ENCODE measurements around the gene CLDN6. TPM values are rescaled to one million over a fixed set of nuclear protein-coding genes. Genes with fewer than 3 reads are reported as not detected.

The CLDN6 gene
- total RNA-seq, 1 donor from 2014 or later, result not detected

DNA sequence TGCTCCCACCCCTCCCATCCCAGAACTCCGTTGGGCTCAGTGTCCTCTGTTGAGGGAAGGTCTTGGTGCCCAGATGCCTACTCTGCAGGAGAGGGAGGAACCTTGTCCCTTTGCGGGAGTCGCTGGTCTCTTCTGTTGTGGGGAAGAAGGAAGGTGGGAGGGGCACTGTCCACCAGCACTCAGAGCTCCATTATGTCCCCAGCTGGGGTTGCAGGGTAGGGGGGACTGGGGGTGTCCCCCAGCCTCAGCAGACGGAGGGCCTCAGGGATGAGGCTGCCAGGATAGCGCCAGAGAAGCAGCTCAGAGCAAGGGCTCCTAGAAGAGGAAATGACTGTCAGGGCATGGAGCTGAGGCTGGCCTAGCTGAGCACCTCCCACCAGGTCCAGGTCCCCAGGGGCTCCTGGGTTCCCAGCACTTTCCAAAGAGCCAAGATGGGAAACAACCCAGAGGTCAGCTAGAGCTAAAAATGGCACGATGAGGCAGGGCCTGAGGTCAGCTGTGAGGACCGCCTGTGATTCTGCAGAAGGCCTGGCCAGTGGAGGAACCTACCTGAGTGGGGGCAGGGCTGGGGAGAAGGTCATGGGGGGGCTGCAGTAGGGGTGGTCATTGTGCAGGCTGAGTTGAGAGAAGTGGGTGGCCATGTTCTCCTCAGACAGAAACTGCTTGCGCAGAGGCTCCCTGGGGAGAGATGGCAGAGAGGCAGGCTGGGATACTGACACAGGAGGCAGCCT is 4.9 kb upstream of the CLDN6 start:
- DNase-seq (ENCODE audit: low spot score), result no peak
- H3K4me3 Mint-ChIP-seq (ENCODE audit: low read depth), result peak overlapping the region; percentile 87
- H3K27me3 Mint-ChIP-seq (ENCODE audit: low read depth), result peaks cover 10% of the 10 kb centered on the region
- H3K9me3 Mint-ChIP-seq, result no peaks in the 10 kb centered on the region
- intact Hi-C loops (cut with micrococcal nuclease), result loop anchor here (2.0 to 10.0 kb wide), 3 partner anchors 41 to 118 kb away; partner anchors contain the start of gene PKMYT1
- H3K4me1 Mint-ChIP-seq (ENCODE audit: low read depth), result peaks cover 35% of the 10 kb centered on the region
- peaks cover 28% of the 10 kb centered on the region for H3K36me3 Mint-ChIP-seq (ENCODE audit: low read depth)
- peak overlapping the region; percentile 90 for H3K27ac Mint-ChIP-seq

DNA sequence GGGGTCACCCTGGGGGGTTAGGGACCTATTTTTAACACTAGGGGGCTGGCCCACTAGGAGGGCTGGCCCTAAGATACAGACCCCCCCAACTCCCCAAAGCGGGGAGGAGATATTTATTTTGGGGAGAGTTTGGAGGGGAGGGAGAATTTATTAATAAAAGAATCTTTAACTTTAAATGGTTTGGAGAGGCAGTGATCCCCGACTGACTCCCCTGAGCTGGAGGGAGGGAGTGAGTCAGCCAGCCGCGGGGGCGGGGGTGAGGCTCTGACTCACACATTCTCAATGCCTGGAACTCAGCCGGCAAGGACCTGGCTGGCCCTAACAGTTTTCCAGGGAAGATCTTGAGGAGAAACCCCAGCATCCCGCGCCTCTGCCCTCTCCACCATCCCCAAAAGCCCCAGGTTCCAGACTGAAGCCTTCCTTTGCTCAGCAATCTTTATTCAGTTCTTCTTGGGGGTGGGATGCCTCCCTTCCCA is 4.3 kb upstream of the CLDN6 start:
- H3K4me1 Mint-ChIP-seq (ENCODE audit: low read depth), result peaks cover 35% of the 10 kb centered on the region
- H3K4me3 Mint-ChIP-seq (ENCODE audit: low read depth), result peak overlapping the region; percentile 87
- H3K27ac Mint-ChIP-seq, result peak overlapping the region; percentile 90
- peak; percentile 64 for DNase-seq (ENCODE audit: low spot score)
- peaks cover 11% of the 10 kb centered on the region for H3K27me3 Mint-ChIP-seq (ENCODE audit: low read depth)
- intact Hi-C loops (cut with micrococcal nuclease), result loop anchor here (2.0 to 10.0 kb wide), 3 partner anchors 40 to 117 kb away; partner anchors contain the start of gene PKMYT1
- no peaks in the 10 kb centered on the region for H3K9me3 Mint-ChIP-seq
- H3K36me3 Mint-ChIP-seq (ENCODE audit: low read depth), result peaks cover 23% of the 10 kb centered on the region

DNA sequence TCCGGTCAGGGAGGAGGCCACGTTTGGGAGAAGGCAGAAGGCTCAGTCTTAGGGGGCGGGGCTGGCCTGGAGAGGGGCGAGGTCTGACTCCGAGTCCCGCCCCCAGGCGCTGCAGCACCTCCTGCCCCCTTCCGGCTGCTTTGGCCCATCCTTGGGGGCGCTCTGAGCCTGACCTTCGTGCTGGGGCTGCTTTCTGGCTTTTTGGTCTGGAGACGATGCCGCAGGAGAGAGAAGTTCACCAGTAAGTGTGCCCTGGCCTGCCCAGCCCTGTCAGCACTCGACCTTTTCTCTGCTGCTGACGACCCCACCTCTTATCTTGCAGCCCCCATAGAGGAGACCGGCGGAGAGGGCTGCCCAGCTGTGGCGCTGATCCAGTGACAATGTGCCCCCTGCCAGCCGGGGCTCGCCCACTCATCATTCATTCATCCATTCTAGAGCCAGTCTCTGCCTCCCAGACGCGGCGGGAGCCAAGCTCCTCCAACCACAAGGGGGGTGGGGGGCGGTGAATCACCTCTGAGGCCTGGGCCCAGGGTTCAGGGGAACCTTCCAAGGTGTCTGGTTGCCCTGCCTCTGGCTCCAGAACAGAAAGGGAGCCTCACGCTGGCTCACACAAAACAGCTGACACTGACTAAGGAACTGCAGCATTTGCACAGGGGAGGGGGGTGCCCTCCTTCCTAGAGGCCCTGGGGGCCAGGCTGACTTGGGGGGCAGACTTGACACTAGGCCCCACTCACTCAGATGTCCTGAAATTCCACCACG is 3.6 kb upstream of the CLDN6 start:
- peak; percentile 69 for DNase-seq (ENCODE audit: low spot score)
- peaks cover 16% of the 10 kb centered on the region for H3K27me3 Mint-ChIP-seq (ENCODE audit: low read depth)
- intact Hi-C loops (cut with micrococcal nuclease), result loop anchor here (2.0 to 10.0 kb wide), 3 partner anchors 39 to 117 kb away; partner anchors contain the start of gene PKMYT1
- H3K4me1 Mint-ChIP-seq (ENCODE audit: low read depth), result peaks cover 35% of the 10 kb centered on the region
- peak overlapping the region; percentile 90 for H3K27ac Mint-ChIP-seq
- H3K4me3 Mint-ChIP-seq (ENCODE audit: low read depth), result peak overlapping the region; percentile 87
- peaks cover 17% of the 10 kb centered on the region for H3K36me3 Mint-ChIP-seq (ENCODE audit: low read depth)
- no peaks in the 10 kb centered on the region for H3K9me3 Mint-ChIP-seq

DNA sequence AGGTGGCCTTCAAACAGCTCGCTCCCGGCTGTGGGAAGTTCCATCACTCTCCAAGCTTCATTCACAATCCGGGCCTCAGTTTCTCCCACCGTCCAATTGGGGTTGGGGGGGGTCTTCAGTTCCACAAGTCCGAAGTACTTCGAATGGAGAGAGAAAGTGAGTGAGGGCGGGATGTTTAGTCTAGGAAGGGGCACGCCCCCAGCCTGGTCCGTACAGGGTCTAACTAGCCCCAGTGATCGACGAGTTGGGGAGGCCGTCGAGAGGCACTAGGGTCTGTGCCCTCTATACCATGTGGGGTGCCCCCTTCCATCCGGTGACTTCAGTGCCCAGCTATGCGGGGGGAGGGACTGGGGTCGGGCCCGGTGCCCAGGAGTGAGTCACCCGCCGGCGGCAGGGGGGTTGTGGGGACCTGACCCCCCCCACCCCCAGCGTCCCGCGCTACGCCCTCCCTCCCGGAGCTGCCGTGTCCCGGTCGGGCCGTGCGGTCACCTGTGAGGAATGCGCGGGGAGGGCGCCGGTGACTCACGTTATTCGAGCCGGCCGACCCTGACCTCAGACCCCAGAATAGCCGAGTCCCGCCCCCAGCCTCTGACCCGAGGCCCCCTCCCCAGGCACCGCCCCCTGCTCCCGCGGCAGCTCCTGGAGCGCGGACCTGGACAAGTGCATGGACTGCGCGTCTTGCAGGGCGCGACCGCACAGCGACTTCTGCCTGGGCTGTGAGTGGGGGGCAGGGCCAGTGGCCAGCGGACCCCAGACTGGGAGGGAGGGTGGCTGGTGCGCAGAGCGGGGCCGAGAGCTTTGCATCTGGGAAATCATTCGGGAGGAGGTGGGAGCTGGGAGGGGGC is 2.8 kb upstream of the CLDN6 start:
- intact Hi-C loops (cut with micrococcal nuclease), result loop anchor here (1.0 to 10.0 kb wide), 3 partner anchors 18 to 104 kb away; partner anchors contain the start of gene PKMYT1
- H3K27ac Mint-ChIP-seq, result peak overlapping the region; percentile 90
- H3K36me3 Mint-ChIP-seq (ENCODE audit: low read depth), result peaks cover 9% of the 10 kb centered on the region
- peak overlapping the region; percentile 87 for H3K4me3 Mint-ChIP-seq (ENCODE audit: low read depth)
- H3K9me3 Mint-ChIP-seq, result no peaks in the 10 kb centered on the region
- H3K4me1 Mint-ChIP-seq (ENCODE audit: low read depth), result peaks cover 35% of the 10 kb centered on the region
- peaks cover 16% of the 10 kb centered on the region for H3K27me3 Mint-ChIP-seq (ENCODE audit: low read depth)
- peak; percentile 41 for DNase-seq (ENCODE audit: low spot score)

DNA sequence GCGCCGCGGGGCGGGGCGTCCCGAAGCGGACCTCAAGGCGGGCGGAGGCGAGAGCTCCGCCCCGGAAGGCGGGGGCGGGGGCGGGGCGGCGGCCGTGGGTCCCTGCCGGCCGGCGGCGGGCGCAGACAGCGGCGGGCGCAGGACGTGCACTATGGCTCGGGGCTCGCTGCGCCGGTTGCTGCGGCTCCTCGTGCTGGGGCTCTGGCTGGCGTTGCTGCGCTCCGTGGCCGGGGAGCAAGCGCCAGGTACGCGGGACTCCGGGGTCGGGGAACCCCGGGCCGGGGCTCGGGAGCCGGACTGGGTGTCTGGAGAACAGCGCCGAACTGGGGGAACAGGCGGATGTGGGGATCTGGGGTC is 2.2 kb upstream of the CLDN6 start, which contains the start of gene TNFRSF12A:
Gene TNFRSF12A, plus strand, starts transcription at position 122 of the 357 bp plus-strand sequence. Its CDS starts 30 bp downstream, at position 152.
- intact Hi-C loops (cut with micrococcal nuclease), result loop anchor here (1.0 to 10.0 kb wide), 3 partner anchors 17 to 105 kb away; partner anchors contain the start of gene PKMYT1
- H3K36me3 Mint-ChIP-seq (ENCODE audit: low read depth), result peaks cover 3% of the 10 kb centered on the region
- peak; percentile 70 for DNase-seq (ENCODE audit: low spot score)
- H3K27me3 Mint-ChIP-seq (ENCODE audit: low read depth), result peaks cover 16% of the 10 kb centered on the region
- H3K4me3 Mint-ChIP-seq (ENCODE audit: low read depth), result peak within 1 kb of the TSS; percentile 88
- H3K9me3 Mint-ChIP-seq, result no peaks in the 10 kb centered on the region
- H3K4me1 Mint-ChIP-seq (ENCODE audit: low read depth), result peaks cover 34% of the 10 kb centered on the region
- peak within 1 kb of the TSS; percentile 90 for H3K27ac Mint-ChIP-seq

DNA sequence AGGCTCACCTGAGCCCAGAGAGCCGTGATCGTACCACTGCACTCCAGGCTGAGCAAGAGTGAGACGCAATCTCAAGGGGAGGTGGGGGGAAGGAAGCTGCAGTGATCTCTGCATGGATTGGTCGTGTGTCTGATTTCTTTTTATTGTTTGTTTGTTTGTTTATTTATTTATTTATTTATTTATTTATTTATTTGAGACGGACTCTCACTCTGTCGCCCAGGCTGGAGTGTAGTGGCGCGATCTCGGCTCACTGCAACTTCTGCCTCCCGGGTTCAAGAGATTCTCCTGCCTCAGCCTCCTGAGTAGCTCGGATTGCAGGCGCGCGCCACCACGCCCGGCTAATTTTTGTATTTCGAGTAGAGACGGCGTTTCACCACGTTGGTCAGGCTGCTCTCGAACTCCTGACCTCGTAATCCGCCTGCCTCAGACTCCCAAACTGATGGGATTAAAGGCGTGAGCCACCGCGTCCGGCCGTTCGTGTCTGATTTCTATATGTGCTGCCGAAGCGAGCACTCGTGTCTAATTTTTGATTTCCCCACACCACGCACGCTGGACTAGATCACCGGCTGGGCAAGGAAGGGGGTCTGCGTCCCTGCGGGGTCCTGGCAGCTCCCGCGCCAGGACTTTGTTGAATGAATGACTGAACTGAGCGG is 1.7 kb upstream of the CLDN6 start:
- Mint-ChIP-seq H3K36me3 (ENCODE audit: low read depth) (peaks cover 3% of the 10 kb centered on the region), H3K27me3 (ENCODE audit: low read depth) (peaks cover 16% of the 10 kb centered on the region), H3K27ac (peak overlapping the region; percentile 68), H3K4me3 (ENCODE audit: low read depth) (peak overlapping the region; percentile 88), H3K9me3 (no peaks in the 10 kb centered on the region), H3K4me1 (ENCODE audit: low read depth) (peaks cover 32% of the 10 kb centered on the region)
- intact Hi-C loops (cut with micrococcal nuclease), result loop anchor here (1.0 to 10.0 kb wide), 3 partner anchors 16 to 105 kb away; partner anchors contain the start of gene PKMYT1
- no peak for DNase-seq (ENCODE audit: low spot score)

DNA sequence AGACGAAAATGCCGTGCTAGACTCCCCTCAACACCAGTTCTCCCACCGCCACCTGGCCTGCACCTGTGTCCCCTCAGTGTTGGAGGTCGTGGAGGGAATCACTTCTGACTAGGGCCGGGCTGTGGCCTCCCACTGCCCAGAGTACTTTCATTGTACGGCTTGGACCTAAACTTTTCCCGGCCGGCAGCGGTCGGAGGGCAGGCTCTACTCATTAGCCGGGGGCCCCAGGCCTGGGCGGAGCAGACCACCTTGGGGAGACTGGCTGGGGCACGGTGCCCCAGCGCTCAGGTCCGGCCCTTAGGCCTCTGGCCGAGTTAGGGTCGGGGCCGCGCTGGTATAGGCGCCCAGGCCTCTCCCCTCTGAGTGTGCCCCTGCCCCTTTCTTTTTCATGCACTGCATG is 639 bp downstream of the CLDN6 start:
- Mint-ChIP-seq H3K9me3 (no peaks in the 10 kb centered on the region), H3K36me3 (ENCODE audit: low read depth) (no peaks in the 10 kb centered on the region), H3K27me3 (ENCODE audit: low read depth) (peaks cover 24% of the 10 kb centered on the region), H3K4me3 (ENCODE audit: low read depth) (no peak overlapping the region), H3K4me1 (ENCODE audit: low read depth) (peaks cover 18% of the 10 kb centered on the region), H3K27ac (no peak overlapping the region)
- intact Hi-C loops (cut with micrococcal nuclease), result no loop called here
- DNase-seq (ENCODE audit: low spot score), result no peak

DNA sequence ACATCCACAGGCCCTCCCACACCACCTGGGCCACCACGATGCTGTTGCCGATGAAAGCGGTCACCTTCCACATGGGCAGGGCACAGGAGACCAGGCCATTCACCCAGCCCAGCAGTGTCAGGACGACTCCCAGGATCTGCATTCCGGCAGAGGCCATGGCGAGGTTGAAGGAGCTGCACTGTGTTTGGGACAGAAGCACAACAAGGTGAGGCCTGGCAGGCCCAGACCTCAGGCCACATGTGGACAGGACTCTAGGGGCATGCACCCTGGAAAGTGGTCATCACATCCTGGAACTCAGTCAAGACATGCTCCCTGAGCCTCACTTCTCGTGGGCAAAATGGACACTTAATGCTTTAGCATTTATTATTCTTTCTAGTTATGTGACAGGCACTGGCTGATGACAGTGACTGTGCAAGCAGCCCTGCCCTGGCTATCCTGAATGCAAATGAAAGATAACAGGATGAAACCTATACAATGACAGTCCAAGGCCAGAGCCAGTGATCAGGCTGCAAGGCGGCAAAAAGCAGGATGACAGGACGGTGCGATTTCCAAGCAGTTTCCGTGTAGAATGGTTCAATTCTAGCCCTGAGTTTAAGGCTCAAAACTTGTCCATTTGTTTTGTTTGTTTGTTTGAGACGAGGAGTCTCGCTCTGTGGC is 2.0 kb downstream of the CLDN6 start:
- peaks cover 24% of the 10 kb centered on the region for H3K27me3 Mint-ChIP-seq (ENCODE audit: low read depth)
- H3K4me3 Mint-ChIP-seq (ENCODE audit: low read depth), result no peak overlapping the region
- H3K9me3 Mint-ChIP-seq, result no peaks in the 10 kb centered on the region
- H3K36me3 Mint-ChIP-seq (ENCODE audit: low read depth), result no peaks in the 10 kb centered on the region
- no peak overlapping the region for H3K27ac Mint-ChIP-seq
- DNase-seq (ENCODE audit: low spot score), result no peak
- intact Hi-C loops (cut with micrococcal nuclease), result no loop called here
- H3K4me1 Mint-ChIP-seq (ENCODE audit: low read depth), result peaks cover 5% of the 10 kb centered on the region

DNA sequence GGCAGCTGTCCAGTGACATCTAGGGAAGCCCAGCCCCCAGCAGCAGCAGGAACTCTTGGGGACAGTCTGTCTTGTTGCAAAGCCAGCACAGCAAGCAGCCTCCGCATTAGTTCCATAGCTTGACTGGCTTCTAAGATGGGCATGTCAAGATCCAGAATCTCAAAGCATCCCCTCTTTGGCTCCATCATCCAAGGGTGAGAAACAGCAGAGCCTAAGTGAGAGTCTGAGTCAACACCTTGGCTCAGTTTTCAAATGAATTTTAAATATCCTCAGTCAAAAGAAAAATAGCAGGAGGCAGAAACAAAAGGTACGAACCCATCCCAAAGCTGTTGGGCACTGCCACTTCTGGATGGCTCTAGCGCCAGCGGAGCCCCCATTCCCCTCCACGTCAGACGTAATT is 3.0 kb downstream of the CLDN6 start:
- intact Hi-C loops (cut with micrococcal nuclease), result no loop called here
- H3K9me3 Mint-ChIP-seq, result no peaks in the 10 kb centered on the region
- DNase-seq (ENCODE audit: low spot score), result no peak
- H3K27ac Mint-ChIP-seq, result no peak overlapping the region
- H3K36me3 Mint-ChIP-seq (ENCODE audit: low read depth), result no peaks in the 10 kb centered on the region
- H3K4me1 Mint-ChIP-seq (ENCODE audit: low read depth), result peaks cover 4% of the 10 kb centered on the region
- H3K27me3 Mint-ChIP-seq (ENCODE audit: low read depth), result peaks cover 23% of the 10 kb centered on the region
- no peak overlapping the region for H3K4me3 Mint-ChIP-seq (ENCODE audit: low read depth)

DNA sequence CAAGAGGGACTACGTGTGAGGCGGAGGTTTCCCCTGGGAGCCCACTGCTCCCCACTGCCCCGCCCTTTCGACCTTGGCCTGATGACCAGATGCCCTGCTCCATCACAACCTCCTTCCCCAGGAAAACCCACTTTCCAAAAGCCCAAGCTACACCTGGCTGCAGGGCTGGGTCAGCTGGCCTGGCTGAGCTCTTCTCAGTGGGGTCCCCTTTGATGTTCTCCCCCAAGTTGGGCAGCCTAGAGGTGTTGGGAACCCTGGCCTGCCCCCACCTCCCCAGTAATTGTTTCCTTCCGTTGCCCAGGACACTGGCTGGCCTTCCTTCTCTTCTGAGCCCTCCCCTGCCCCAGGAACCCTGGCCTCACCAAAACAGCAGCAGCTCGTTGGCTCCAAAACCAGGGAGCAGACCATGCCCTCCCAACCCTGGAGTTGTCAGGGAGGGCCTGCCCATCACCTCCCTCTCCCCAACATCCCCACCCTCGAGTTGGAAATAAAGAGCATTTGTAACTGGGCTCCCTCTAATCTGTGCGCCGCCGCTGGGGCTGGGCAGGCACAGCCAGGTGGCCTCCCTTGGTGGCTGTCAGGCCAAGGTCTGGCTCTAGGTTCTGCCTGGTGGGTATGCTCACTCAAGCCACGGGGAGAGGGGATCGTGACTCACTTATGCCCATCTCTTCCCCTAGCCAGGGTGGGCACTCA is 3.8 kb downstream of the CLDN6 start:
- Mint-ChIP-seq H3K4me1 (ENCODE audit: low read depth) (no peaks in the 10 kb centered on the region), H3K9me3 (no peaks in the 10 kb centered on the region), H3K27ac (no peak overlapping the region), H3K27me3 (ENCODE audit: low read depth) (peaks cover 22% of the 10 kb centered on the region), H3K36me3 (ENCODE audit: low read depth) (no peaks in the 10 kb centered on the region), H3K4me3 (ENCODE audit: low read depth) (no peak overlapping the region)
- intact Hi-C loops (cut with micrococcal nuclease), result no loop called here
- no peak for DNase-seq (ENCODE audit: low spot score)

DNA sequence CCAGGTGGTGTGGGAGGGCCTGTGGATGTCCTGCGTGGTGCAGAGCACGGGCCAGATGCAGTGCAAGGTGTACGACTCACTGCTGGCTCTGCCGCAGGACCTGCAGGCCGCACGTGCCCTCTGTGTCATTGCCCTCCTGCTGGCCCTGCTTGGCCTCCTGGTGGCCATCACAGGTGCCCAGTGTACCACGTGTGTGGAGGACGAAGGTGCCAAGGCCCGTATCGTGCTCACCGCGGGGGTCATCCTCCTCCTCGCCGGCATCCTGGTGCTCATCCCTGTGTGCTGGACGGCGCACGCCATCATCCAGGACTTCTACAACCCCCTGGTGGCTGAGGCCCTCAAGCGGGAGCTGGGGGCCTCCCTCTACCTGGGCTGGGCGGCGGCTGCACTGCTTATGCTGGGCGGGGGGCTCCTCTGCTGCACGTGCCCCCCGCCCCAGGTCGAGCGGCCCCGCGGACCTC is 4.5 kb downstream of the CLDN6 start:
- H3K4me3 Mint-ChIP-seq (ENCODE audit: low read depth), result no peak overlapping the region

More for the DNA sequence above, 4.5 kb downstream of the CLDN6 start:
- Mint-ChIP-seq H3K27ac (no peak overlapping the region), H3K36me3 (ENCODE audit: low read depth) (no peaks in the 10 kb centered on the region), H3K4me1 (ENCODE audit: low read depth) (peaks cover 3% of the 10 kb centered on the region), H3K27me3 (ENCODE audit: low read depth) (peaks cover 19% of the 10 kb centered on the region), H3K9me3 (no peaks in the 10 kb centered on the region)
- DNase-seq (ENCODE audit: low spot score), result no peak
- intact Hi-C loops (cut with micrococcal nuclease), result no loop called here
